ENCODE data around the gene GINS2. TPM values are rescaled to one million over a fixed set of nuclear protein-coding genes. Genes with fewer than 3 reads are reported as not detected.

Gene GINS2
- total RNA-seq, 1 experiment from 2014 or later: 3.1 TPM

DNA sequence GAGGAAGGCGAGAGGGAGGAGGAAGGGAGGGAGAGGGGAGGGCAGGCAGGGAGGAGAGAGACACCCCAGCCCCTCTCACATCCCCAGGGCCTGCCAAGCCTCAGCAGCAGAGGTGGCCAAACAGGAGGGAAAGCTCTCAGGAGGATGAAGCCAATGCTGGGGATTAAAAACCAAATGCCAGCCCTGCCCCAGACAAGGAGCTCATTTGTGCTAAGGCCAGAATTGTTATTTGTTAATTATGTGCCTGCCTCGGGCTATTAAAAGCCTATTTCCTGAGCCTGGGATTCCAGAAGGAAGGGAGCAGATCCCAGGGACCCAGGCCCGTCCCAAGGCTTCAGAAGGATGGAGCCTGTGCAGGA is 27.9 kb upstream of the GINS2 start:
- DNase-seq (ENCODE audit: extremely low read depth, low read depth): no peak

DNA sequence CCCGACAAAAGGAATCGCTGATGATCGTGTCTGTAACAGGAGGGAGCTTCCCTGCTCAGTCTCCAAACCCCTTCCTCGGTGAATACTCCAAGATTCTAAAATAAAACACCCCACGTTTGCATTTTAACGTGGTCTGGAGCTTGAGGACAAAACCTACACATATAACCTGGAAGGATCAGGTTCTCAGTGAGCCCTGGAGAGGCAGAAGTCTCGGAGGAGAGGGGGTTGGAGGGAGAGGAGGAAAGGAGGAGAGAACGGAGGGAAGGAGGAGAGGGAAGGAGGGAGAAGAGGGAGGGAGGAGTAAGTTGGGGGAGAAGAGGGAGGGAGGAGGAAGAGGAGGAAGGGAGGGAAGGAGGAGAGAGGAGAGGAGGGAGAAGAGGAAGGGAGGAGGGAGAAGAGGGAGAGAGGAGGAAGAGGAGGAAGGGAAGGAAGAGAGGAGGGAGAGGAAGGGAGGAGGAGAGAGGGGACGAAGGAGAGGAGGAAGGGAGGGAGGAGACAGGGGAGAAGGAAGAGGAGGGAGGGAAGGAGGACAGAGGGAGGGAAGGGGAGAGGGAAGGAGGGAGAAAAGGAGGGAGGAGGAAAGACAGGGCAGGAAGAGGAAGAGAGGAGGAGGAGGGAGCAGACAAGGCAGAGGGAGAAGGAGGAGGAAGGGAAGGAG is 27.4 kb upstream of the GINS2 start:
- DNase-seq (ENCODE audit: extremely low read depth, low read depth): no peak

DNA sequence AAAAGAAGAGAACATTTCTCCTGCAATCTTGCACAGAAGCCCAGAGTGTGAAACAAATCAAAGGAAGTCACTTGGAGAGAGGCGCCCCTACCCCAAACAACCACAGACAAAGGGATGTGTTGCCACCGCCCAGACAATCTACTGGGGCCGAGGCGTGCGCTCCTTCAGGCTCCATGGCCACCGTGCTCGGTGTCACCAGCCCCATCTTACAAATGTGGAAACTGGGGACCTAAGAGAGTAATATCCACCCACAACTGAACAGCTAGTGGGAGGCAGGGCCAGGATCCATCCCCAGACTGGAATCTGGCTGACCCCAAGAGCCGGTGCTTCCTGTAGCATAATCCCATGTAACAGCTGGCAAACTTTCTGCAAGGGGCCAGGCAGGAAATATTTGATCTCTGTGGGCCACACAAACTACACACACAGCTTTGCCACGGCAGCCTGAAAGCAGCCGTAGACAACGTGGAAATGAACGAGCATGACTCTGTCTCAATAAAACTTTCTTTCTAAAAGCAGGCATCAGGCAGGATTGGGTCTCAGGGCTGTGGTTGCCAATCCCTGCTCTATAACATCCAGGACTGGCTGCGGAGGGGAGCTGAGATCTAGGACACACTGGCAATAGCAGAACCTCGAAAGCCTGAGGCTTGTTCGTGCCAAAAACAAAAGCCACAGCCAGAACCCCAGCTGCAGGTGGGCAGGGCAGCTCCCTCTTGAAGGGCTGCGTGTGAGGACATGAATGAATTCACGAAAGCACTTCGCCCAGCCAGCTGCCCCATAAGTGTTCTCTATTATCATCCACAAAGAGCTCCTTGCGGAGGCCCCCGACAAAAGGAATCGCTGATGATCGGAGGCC is 26.6 kb upstream of the GINS2 start:
- no peak for DNase-seq (ENCODE audit: extremely low read depth, low read depth)

DNA sequence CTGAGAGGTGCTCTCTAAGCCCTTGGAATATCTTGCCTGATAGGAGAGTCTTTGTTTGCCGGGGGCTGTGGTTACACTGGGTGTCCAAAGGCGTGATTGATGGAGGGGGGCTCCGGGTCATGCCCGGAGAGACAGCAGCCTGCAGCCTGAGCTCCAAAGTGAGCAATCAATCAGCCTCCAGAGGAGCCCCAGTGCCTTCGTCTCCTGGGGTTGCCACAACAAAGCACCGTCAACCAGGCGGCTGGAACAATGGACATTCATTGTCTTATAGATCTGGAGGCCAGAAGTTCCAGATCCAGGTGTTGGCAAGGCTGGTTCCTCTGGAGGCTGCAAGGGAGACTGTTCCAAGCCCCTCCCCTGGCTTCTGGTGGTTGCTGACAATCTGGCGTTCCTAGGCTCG is 24.0 kb upstream of the GINS2 start:
- no peak for DNase-seq (ENCODE audit: extremely low read depth, low read depth)

DNA sequence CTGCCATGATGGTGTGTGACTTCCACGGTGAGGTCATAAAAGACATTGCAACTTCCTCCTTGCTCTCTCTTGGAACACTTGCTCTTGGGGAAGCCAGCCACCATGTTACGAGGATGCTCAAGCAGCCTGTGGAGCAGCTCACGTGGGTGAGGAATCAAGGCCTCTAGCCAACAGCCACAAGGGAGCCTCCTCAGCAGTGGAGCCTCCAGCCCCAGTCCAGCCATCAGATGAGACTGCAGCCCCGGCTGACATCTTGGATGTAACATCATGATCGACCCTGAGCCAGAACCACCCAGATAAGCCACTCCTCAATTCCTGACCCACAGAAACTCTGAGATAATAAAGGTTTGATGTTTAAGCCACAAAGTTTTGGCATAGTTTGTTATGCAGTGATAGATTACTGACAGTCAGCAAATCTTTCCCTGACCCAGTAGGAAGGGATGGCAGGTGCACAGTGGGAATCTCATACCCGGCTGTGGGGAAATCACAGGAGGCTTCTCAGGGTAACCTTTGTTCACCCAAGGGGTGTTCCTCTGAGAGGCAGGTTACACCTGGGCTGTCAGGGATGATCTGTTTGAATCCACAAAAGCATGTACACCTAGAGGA is 23.3 kb upstream of the GINS2 start:
- no peak for DNase-seq (ENCODE audit: extremely low read depth, low read depth)

- no peak for DNase-seq (ENCODE audit: extremely low read depth, low read depth)
Measured at GRCh38 chr16:85710732-85711131, 22.0 kb upstream of the GINS2 start.

DNA sequence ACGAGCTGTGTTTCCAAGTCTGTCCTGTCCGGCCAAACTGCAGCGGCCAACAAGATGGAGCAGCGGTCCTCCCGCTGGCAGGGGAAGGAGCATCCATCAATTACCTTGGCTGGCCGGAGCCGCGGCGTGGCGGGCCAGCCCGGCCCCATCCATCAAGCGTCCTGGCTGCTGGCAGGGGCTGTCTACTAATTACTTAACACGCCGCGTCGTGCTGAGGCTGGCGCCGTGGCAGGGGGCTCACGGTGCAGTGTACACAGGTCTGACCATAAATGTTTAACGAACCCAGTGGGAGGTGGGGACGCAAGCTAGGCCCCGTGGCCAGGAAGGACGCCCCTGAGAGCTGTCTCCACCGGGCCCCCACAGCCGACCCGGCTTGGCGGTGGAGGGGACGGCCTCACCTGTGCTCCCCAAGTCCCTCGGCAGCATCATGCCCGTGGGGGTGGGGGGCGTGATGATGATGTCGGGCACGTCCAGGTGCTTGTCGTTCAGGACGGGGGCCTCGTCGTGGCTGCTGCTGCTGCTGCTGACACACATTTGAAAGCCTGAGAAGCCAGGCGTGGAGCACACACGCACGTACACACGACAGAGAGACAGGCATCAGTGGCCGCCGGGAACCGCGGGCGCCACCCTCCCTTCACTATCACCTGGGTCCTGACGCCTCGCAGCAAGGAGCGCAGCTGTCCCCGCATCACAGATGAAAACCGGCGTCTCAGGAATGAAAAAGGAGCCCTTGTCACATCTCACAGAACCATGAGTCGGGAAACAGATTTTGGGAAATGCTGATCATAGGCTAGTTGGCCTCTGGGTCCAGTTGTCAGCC is 21.2 kb upstream of the GINS2 start:
- DNase-seq (ENCODE audit: extremely low read depth, low read depth): no peak

- no peak for DNase-seq (ENCODE audit: extremely low read depth, low read depth)
Measured at GRCh38 chr16:85708338-85708737, 19.6 kb upstream of the GINS2 start.

DNA sequence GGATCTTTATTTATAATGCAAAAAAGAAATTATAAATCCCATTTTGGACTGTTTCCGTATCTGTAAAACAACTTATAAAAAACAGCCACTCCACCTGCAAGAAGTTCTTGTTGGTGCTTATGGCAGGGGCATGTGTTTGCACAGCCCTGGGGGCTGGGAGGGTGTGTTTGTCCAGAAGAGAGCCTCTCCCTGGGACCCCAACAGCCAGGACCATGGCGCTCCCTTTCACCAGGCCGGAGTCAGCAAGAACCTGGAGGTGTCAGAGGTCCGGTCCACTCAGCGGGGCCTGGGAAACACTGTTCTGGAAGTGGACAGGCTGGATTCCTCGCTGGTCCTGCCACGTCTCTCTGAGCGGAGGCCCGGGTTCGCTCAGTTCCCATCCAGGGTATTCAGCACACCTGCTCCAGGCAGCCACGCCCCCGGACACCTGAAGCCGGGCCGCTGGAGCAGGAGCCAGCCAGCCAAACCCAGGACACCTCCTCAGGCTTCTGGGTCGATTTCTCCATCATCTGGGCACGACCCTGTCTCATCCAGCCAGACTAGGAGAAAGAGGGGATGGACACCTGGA is 18.9 kb upstream of the GINS2 start:
- DNase-seq (ENCODE audit: extremely low read depth, low read depth): no peak

- DNase-seq (ENCODE audit: extremely low read depth, low read depth): no peak
Measured at GRCh38 chr16:85706449-85707034, 17.8 kb upstream of the GINS2 start.

DNA sequence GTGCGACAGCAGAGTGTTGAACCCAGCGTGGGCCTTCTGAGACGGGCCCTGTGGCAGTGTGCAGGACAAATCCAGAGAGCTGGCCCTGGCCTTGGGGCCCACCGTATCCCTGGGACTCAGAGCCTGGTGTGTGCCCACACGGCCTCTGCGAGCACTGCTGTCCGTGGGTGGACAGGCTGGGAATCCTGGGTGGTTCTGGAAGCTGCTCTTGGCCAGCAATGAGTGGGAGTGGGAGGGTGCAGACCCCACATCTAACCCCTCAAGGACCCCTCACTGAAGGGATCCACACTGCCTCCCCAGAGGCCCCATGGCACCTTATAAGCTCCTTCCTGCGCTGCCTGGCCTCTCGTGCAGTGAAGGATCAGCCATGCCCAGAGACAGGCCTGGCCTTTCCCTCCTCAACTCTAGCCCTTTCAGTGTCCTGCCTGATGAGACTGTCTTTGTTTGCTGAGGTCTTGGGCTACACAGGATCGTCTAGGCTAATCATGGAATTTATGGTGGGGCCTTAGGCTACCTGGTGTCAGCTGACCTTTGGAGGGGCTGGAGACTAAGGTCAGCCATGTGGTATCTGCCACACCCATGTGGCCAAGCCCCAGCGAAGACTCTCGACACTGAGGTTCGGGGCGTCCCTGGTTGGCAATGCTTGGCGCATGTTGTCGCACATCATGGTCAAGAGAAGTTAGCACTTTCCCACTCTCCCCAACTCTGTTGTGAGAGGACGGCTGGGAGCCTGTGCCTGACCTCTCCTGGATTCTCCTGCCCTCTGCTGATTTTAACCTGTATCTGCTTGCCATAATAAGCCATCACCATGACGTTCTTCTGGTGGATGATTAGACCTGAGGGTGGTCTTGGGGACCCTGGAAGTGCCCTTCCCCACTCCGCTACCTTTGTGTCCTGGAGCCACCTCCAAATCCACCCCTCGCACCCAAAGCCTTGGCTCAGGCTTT is 16.4 kb upstream of the GINS2 start:
- no peak for DNase-seq (ENCODE audit: extremely low read depth, low read depth)

- DNase-seq (ENCODE audit: extremely low read depth, low read depth): no peak
Measured at GRCh38 chr16:85704011-85704410, 15.3 kb upstream of the GINS2 start.

DNA sequence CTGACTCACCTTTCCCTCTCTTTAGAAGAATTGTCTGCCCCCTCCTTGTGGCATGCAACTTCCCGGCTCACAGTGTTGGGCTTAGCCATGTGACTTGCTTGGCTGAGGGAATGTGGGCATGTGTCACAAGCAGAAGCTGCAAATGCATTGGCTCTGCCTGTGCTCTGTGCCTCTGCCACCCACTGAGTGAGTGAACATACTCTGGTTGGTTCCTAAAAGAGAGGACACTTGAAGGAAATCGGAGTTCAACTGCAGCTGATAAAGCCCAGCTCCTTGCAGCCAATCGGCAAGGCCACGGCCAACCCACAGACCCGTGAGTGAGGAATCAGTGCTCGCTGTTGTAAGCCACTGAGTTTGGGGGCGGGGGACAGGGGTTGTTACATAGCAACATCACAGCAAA is 10.9 kb upstream of the GINS2 start:
- DNase-seq (ENCODE audit: extremely low read depth, low read depth): no peak

DNA sequence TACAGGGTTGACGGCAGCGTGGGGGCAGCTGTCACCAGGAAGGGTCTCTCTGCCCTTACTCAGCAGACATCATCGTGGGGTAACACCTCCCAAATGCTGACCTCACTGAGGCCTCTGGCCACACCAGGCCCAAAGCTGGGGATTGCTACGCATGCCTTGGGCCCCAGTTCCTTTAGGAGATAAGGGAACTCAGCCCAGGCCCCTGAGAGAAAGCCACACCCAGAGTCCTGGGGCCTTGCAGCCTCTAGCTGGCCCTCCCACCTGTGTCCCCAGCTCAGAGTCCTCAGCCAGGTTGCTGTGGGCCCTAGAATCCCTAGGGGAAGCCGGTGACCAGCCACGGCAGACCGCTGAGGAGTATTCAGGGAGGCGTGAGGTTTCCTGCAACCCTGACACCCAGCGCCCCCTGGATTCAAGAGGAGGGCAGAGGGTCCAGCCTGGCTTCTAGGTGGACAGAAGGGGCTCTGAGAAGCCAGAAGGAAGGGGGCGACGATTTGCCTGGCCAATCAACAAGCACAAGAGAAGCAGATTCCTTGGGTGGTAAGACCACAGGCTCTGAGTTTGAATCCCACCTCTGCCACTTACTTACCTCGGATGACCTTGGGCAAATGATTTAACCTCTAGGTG is 10.3 kb upstream of the GINS2 start:
- DNase-seq (ENCODE audit: extremely low read depth, low read depth): no peak

GRCh38 chr16:85698459-85698891 is 9.7 kb upstream of the GINS2 start:
- no peak for DNase-seq (ENCODE audit: extremely low read depth, low read depth)

GRCh38 chr16:85697431-85697830 is 8.7 kb upstream of the GINS2 start:
- DNase-seq (ENCODE audit: extremely low read depth, low read depth): no peak

DNA sequence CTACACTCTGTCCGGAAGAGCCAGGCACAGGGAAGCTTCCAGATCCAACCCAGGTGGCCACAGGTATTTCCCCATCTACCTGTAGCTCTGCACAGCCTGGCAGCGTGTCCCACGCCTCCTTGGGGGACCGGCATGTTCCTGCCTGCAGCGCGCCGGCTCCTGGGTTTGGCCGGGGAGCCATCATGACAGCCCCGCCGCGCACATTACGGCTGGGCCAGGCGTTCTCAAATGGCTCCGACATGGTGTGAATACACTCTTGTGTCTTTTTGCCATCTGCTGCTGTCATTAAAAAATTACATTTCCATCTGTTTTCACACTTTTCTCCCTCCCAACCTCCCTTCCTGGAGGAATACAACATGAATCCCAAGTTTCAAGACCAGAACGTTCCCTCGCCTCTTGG is 8.0 kb upstream of the GINS2 start:
- no peak for DNase-seq (ENCODE audit: extremely low read depth, low read depth)

- DNase-seq (ENCODE audit: extremely low read depth, low read depth): no peak
Measured at GRCh38 chr16:85695196-85696128, 6.7 kb upstream of the GINS2 start.
